IPS-NIHi11 (cell line): ENCODE data around the gene RBBP4.

Experiments used
- DNase-seq: peaks from one replicate; pipeline ENCODE4 v3.0.0; 2012; ENCODE audit warnings: mixed read lengths, low spot score

RBBP4 gene

GRCh38 chr1:32719681-32720275 lies 68.8 kb downstream of the RBBP4 start:
- no peak for DNase-seq

GRCh38 chr1:32724678-32725614 lies 73.9 kb downstream of the RBBP4 start:
- peak; percentile 68 for DNase-seq

DNA sequence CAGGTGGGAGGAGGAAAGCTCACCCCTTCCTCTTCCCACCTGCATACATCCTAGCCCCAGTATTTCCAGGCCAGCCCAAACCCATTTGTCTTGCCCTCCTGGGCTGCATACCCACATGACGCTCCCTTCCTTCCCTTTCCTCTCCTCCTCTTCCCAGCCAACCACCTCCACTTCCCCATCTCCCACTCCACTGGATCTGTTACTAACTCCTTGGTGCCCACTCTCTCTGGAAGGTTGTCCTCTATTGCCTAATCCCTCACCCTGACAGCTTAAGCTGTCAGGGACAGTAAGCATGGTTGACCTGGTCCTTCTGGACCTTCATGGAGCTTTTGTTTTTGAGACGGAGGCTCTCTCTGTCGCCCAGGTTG lies 74.6 kb downstream of the RBBP4 start:
- no peak for DNase-seq

GRCh38 chr1:32727876-32728275 lies 76.9 kb downstream of the RBBP4 start:
- DNase-seq: no peak

DNA sequence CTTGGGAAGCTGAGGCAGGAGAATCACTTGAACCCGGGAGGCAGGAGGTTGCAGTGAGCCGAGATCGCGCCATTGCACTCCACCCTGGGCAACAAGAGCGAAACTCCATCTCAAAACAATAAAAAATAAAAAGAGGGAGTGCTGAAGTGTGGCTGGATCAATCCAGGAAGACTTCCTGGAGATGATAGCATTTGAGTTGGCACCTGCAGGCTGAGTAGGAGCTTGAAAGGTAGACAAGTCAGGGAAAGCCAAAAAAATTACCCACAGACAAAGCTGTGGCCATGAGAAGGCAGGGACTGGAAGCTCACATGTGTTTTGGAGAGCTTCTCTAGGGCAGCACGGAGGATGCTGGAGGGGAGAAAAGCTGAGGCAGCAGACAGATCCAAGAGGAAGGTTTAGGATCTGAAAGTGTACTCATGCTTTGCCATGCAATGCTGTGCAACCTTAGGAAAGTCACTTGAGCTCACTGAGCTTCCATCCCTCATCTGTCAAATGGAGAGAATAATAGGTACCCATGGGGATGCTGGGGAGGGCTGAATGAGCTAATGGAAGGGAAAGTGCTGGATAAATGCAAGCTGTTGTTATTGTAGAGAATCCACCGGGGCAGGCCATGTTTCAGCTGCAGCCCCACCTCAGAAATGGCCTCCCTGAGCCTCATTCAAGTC lies 77.5 kb downstream of the RBBP4 start:
- DNase-seq: no peak

DNA sequence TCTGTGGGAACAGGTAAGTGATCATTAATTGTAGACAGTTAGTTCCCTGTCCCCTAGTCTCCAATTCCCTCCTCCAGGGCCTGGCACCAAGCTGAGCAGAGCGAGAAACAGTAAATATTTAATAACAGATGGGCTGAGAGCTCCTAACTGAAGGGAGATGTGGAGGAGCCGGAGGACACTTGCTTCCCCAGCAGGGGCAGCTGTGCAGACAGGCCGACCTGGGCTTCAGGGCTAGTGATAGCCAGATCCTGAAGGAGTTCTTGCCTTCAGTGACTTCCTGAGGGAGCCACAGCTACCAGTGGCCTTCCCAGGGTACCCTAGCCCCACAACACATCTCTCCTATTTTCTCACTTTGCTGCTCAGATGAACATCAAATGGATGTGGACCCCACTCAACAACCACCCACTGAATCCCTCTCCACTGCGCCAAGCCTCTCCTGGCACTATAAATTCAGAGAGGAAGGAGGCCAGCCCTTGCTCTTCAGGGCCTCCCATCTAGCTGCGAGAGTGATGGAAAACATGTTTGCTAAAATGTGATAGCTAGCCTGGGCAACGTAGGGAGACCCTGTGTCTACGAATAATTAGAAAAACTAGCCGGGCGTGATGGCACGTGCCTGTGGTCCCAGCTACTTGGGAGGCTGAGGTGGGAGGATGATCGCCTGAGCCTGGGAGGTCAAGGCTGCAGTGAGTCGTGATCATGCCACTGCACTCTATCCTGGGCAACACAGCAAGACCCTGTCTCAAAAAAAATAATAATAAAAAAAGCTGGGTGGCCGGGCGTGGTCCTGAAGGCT lies 78.4 kb downstream of the RBBP4 start:
- no peak for DNase-seq

GRCh38 chr1:32733582-32734321 lies 82.7 kb downstream of the RBBP4 start:
- peak; percentile 31 for DNase-seq
